HepG2 (cell line): Measurements from ENCODE around the gene TMEM256. TPM values are rescaled to one million over a fixed set of nuclear protein-coding genes. Genes with fewer than 3 reads are reported as not detected.
A peak's percentile ranks its signal among the peaks of the same experiment; 100 is the strongest.

Source experiments
- ATAC-seq: fragments of 200-7000 bp; cut with Tn5 transposase; 3 replicates; pipeline ENCODE4 v1.9.1; 2020; ENCODE audit warnings: mild to moderate bottlenecking, moderate library complexity
- BruUV-seq: library from RNA; stranded (reverse); fragments of 400-500 nt; replicated peaks from 2 replicates; lab custom pipeline; 2021; lab: Mats Ljungman, UMichigan
- CTCF ChIA-PET: fragments of 300-600 bp; formaldehyde crosslinking; extraction: SDS; loops from one replicate; lab custom pipeline; 2021; ENCODE audit warnings: low total read pairs, inconsistent platforms, low intra/inter-chr PET ratio; lab: Yijun Ruan, JAX
- POLR2A ChIA-PET: fragments of 350-600 bp; sonication (Branson Sonifier 250); formaldehyde crosslinking; loops from one replicate; lab custom pipeline; 2020; ENCODE audit warnings: antibody characterized with exemption, inconsistent platforms; lab: Yijun Ruan, JAX
- DNase-seq: peaks from one replicate; pipeline ENCODE4 v3.0.0-alpha.2; 2015; ENCODE audit warnings: low spot score
- FAIRE-seq: peaks from 3 replicates; lab custom pipeline; 2011; peaks lifted over from hg19 to GRCh38; lab: Jason Lieb, UNC
- H2AFZ ChIP-seq: one replicate; pipeline ENCODE4 v1.6.1; 2011; ENCODE audit warnings: low read length, inconsistent platforms
- H3K27ac ChIP-seq: fragments of 300-600 bp; 3 replicates; pipeline ENCODE4 v1.8.0; 2011; ENCODE audit warnings: mixed run types, mild to moderate bottlenecking, mixed read lengths, low read length, inconsistent platforms; ENCODE audit not compliant: insufficient read depth; ENCODE audit errors: extremely low read length
- H3K27me3 ChIP-seq, 2 experiments: fragments of 200-600 bp in 1 of 2; 2 replicates in 1 of 2; 3 replicates in 1 of 2; pipeline versions ENCODE4 v1.6.0 to v1.8.0; 2011; ENCODE audit warnings: low read length in 2 of 2, mild to moderate bottlenecking in 2 of 2, moderate library complexity in 2 of 2, inconsistent platforms in 1 of 2; ENCODE audit not compliant: insufficient read depth in 2 of 2, control insufficient read depth in 1 of 2
- H3K36me3 ChIP-seq, 2 experiments: fragments of 200-600 bp in 1 of 2; replicated peaks in 1 of 2; 2 replicates in 1 of 2; 3 replicates in 1 of 2; pipeline versions ENCODE4 v1.5.1 to v1.8.0; 2011; ENCODE audit warnings: low read length in 2 of 2, inconsistent platforms in 1 of 2; ENCODE audit not compliant: insufficient read depth in 2 of 2, control insufficient read depth in 1 of 2
- H3K4me1 ChIP-seq: 2 replicates; pipeline ENCODE4 v1.5.1; 2012; ENCODE audit warnings: low read length, inconsistent platforms; ENCODE audit not compliant: insufficient read depth
- H3K4me2 ChIP-seq: 2 replicates; pipeline ENCODE4 v1.6.0; 2011; ENCODE audit warnings: low read depth, low read length, inconsistent platforms
- H3K4me3 ChIP-seq, 3 experiments: fragments of 200-600 bp in 1 of 3; sonication (generic), shearing (Covaris generic) in 1 of 3; replicated peaks in 1 of 3; 2 replicates each; pipeline ENCODE4 v1.5.1; 2011 to 2016; ENCODE audit warnings: low read length in 3 of 3, inconsistent platforms in 2 of 3, low read depth in 2 of 3, mild to moderate bottlenecking in 2 of 3, control low read depth in 1 of 3, mixed read lengths in 1 of 3; ENCODE audit not compliant: insufficient read depth in 1 of 3
- H3K79me2 ChIP-seq: one replicate; pipeline ENCODE4 v1.6.1; 2011; ENCODE audit warnings: low read length, inconsistent platforms; ENCODE audit not compliant: insufficient read depth
- H3K9ac ChIP-seq: 2 replicates; pipeline ENCODE4 v1.6.0; 2011; ENCODE audit warnings: mild to moderate bottlenecking, low read depth, low read length, inconsistent platforms; ENCODE audit not compliant: insufficient read depth
- H3K9me3 ChIP-seq: 2 replicates; pipeline ENCODE4 v1.5.1; 2012; ENCODE audit warnings: mild to moderate bottlenecking, low read length
- H4K20me1 ChIP-seq: 2 replicates; pipeline ENCODE4 v1.6.0; 2011; ENCODE audit warnings: inconsistent platforms, mild to moderate bottlenecking, low read length, moderate library complexity; ENCODE audit not compliant: insufficient read depth
- ATRX ChIP-seq: sonication (generic); formaldehyde crosslinking; IDR thresholded peaks from 2 replicates; pipeline ENCODE4 v1.4.0; 2020; ENCODE audit warnings: missing genetic modification reagents, borderline replicate concordance
- FOXA1 ChIP-seq, 2 experiments: fragments of 450-650 bp in 1 of 2; sonication (generic) in 1 of 2; formaldehyde crosslinking in 1 of 2; IDR thresholded peaks; 2 replicates each; pipeline versions ENCODE4 v1.4.0 to v1.6.1; 2016 to 2020; ENCODE audit warnings: missing genetic modification reagents in 1 of 2
- KMT2B ChIP-seq: IDR thresholded peaks from 2 replicates; pipeline ENCODE4 v1.6.1; 2016; ENCODE audit warnings: missing genetic modification reagents, missing compliant biosample characterization
- LCORL ChIP-seq, 2 experiments: fragments of 450-650 bp in 1 of 2; sonication (generic) in 1 of 2; formaldehyde crosslinking in 1 of 2; IDR thresholded peaks; 2 replicates each; pipeline versions ENCODE4 v1.5.0 to v1.6.1; 2017 to 2020; ENCODE audit warnings: antibody characterized with exemption in 1 of 2, missing genetic modification reagents in 1 of 2
- MBNL3 ChIP-seq: fragments of 250-450 bp; sonication (Bioruptor Pico); conservative IDR thresholded peaks from 2 replicates; pipeline ENCODE4 v1.8.0; 2022; ENCODE audit warnings: mild to moderate bottlenecking, inconsistent platforms
- PCBP1 ChIP-seq: fragments of 200-400 bp; formaldehyde crosslinking; IDR thresholded peaks from 2 replicates; pipeline ENCODE4 v1.6.1; 2017; ENCODE audit warnings: mild to moderate bottlenecking, low read depth, low read length, borderline replicate concordance
- PCBP2 ChIP-seq: fragments of 200-400 bp; formaldehyde crosslinking; optimal IDR thresholded peaks from 2 replicates; pipeline ENCODE3; 2018; ENCODE audit warnings: low read length, low read depth; ENCODE audit not compliant: poor library complexity, severe bottlenecking
- RFX1 ChIP-seq: fragments of 450-650 bp; IDR thresholded peaks from 2 replicates; pipeline ENCODE4 v1.6.1; 2017
- SCMH1 ChIP-seq: sonication (generic); formaldehyde crosslinking; IDR thresholded peaks from 2 replicates; pipeline ENCODE4 v1.9.0; 2021; ENCODE audit warnings: missing genetic modification reagents, mild to moderate bottlenecking, borderline replicate concordance
- ZNF33A ChIP-seq: sonication (generic); formaldehyde crosslinking; IDR thresholded peaks from 2 replicates; pipeline ENCODE4 v1.5.1; 2020; ENCODE audit warnings: missing genetic modification reagents, mild to moderate bottlenecking, moderate library complexity, borderline replicate concordance
- ZNF557 ChIP-seq: sonication (generic); formaldehyde crosslinking; IDR thresholded peaks from 2 replicates; pipeline ENCODE4 v1.4.0; 2020; ENCODE audit warnings: missing genetic modification reagents
- ZNF709 ChIP-seq: sonication (generic); formaldehyde crosslinking; IDR thresholded peaks from 2 replicates; pipeline ENCODE4 v1.5.0; 2020; ENCODE audit warnings: mild to moderate bottlenecking, missing genetic modification reagents
- WGBS: methylation state at CpG from one replicate; pipeline ENCODE4 v1.1.6; 2017; ENCODE audit warnings: low lambda C conversion rate; 5-methylcytosine and 5-hydroxymethylcytosine counted together
- in situ Hi-C: cut with HindIII; loops from 2 replicates; pipeline ENCODE4 v1.10.0; 2017; ENCODE audit warnings: low pct_unique_long_range_greater_than_20kb; ENCODE audit not compliant: extremely low pct_ligation_motif_present
- intact Hi-C: fragments of 100-400 bp; cut with micrococcal nuclease; formaldehyde crosslinking; loops from one replicate; pipeline ENCODE4 v1.10.0; 2022; ENCODE audit not compliant: unreplicated experiment
- polyA plus RNA-seq, 8 experiments: library from polyadenylated mRNA; depleted of rRNA in 3 of 8; stranded (reverse) in 7 of 8; unstranded in 1 of 8; fragments of >200 nt; fragmentation: Illumina TruSeq in 4 of 8; extraction: Trizol in 4 of 8; gene quantifications; 2 replicates each; pipeline versions ENCODE4 v1.2.1 to v1.2.3, GENCODE V29; 2011 to 2016; ENCODE audit warnings: low read depth in 4 of 8, missing spikeins in 1 of 8, mixed read lengths in 1 of 8; ENCODE audit not compliant: insufficient read depth in 1 of 8
- total RNA-seq, 5 experiments: library from RNA; depleted of rRNA; stranded (reverse); fragments of >200 nt; fragmentation: Illumina TruSeq; extraction: Trizol; gene quantifications; 2 replicates each; pipeline ENCODE4 v1.2.3, GENCODE V29; 2016; ENCODE audit warnings: low read depth in 1 of 5
- TF ChIP-seq, protein P1 (sequence below): sonication (generic); formaldehyde crosslinking; conservative IDR thresholded peaks from 2 replicates; pipeline ENCODE4 v1.4.0; 2020; ENCODE audit warnings: missing genetic modification reagents
- TF ChIP-seq, protein P2 (sequence below): sonication (generic); formaldehyde crosslinking; IDR thresholded peaks from 2 replicates; pipeline ENCODE4 v1.8.0; 2023; ENCODE audit warnings: mild to moderate bottlenecking, missing genetic modification reagents
- TF ChIP-seq, protein P3 (sequence below): sonication (generic); formaldehyde crosslinking; IDR thresholded peaks from 2 replicates; pipeline ENCODE4 v1.4.0; 2020; ENCODE audit warnings: missing genetic modification reagents, borderline replicate concordance
- TF ChIP-seq, protein P4 (sequence below): sonication (generic); formaldehyde crosslinking; IDR thresholded peaks from 2 replicates; pipeline ENCODE4 v1.4.0; 2020; ENCODE audit warnings: missing genetic modification reagents

The TMEM256 gene
- total and polyA plus RNA-seq, 2 of the 13 experiments (the other 11 are each of a cell fraction or from before 2014, with no cell fraction given): 231 to 252 TPM

DNA sequence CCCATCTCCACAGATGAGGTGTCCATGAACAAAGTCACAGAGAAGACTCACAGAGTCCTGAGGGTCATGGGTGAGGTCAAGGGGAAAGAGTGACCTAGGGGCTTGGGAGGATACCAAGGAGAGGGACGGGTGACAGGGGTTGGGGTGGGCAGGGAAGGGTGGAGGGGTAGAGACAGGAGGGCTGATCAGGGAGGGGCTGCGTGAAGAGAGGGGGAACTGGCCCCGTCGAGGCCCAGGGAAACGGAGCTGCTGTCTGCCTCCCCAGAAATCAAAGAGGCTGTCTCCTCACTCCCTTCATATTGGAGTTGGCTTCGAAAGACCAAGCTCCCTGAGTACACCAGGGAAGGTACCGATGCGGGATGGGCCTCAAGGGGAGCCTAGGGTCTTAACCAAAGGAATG lies 48.3 kb downstream of the TMEM256 start:
- CTCF ChIA-PET: interaction anchor here (0.9 to 2.0 kb wide), 3 partner anchors 44 to 204 kb away, joined by 3 to 11 read pairs (median 5); no protein-coding TSS in a partner anchor
- FAIRE-seq (no peak), DNase-seq (no peak)
- Histone ChIP-seq H3K9me3 (no peaks in the 10 kb centered on the region), H4K20me1 (no peaks in the 10 kb centered on the region)
- in situ Hi-C loops: loop anchor here (5.0 kb wide), 1 partner anchor 82 kb away; the partner anchor contains the start of genes FGF11 and TMEM102
- TF ChIP-seq ZNF557 (CRISPR knock-in tag) (no peak), LCORL (IDR thresholded peaks at IDR 0.05) (no peak), LCORL (CRISPR knock-in tag; IDR thresholded peaks at IDR 0.05) (no peak), FOXA1 (IDR thresholded peaks at IDR 0.05) (no peak), FOXA1 (CRISPR knock-in tag; IDR thresholded peaks at IDR 0.05) (no peak), ZNF33A (CRISPR knock-in tag) (no peak), SCMH1 (CRISPR knock-in tag) (no peak), KMT2B (CRISPR knock-in tag) (no peak), RFX1 (no peak), MBNL3 (no peak), ATRX (no peak), PCBP2 (peak; percentile 79), ZNF709 (CRISPR knock-in tag) (no peak), PCBP1 (peak; percentile 14; the same call in 1 of the 2 replicates)
- TF ChIP-seq, protein P1, sequence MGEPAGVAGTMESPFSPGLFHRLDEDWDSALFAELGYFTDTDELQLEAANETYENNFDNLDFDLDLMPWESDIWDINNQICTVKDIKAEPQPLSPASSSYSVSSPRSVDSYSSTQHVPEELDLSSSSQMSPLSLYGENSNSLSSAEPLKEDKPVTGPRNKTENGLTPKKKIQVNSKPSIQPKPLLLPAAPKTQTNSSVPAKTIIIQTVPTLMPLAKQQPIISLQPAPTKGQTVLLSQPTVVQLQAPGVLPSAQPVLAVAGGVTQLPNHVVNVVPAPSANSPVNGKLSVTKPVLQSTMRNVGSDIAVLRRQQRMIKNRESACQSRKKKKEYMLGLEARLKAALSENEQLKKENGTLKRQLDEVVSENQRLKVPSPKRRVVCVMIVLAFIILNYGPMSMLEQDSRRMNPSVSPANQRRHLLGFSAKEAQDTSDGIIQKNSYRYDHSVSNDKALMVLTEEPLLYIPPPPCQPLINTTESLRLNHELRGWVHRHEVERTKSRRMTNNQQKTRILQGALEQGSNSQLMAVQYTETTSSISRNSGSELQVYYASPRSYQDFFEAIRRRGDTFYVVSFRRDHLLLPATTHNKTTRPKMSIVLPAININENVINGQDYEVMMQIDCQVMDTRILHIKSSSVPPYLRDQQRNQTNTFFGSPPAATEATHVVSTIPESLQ: no peak
- TF ChIP-seq, protein P2, sequence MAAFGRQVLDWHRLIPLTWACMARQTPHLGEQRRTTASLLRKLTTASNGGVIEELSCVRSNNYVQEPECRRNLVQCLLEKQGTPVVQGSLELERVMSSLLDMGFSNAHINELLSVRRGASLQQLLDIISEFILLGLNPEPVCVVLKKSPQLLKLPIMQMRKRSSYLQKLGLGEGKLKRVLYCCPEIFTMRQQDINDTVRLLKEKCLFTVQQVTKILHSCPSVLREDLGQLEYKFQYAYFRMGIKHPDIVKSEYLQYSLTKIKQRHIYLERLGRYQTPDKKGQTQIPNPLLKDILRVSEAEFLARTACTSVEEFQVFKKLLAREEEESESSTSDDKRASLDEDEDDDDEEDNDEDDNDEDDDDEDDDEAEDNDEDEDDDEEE (CRISPR knock-in tag): 0 out of 2 replicates have a peak, but pooled peaks have one; percentile 21
- TF ChIP-seq, protein P3, sequence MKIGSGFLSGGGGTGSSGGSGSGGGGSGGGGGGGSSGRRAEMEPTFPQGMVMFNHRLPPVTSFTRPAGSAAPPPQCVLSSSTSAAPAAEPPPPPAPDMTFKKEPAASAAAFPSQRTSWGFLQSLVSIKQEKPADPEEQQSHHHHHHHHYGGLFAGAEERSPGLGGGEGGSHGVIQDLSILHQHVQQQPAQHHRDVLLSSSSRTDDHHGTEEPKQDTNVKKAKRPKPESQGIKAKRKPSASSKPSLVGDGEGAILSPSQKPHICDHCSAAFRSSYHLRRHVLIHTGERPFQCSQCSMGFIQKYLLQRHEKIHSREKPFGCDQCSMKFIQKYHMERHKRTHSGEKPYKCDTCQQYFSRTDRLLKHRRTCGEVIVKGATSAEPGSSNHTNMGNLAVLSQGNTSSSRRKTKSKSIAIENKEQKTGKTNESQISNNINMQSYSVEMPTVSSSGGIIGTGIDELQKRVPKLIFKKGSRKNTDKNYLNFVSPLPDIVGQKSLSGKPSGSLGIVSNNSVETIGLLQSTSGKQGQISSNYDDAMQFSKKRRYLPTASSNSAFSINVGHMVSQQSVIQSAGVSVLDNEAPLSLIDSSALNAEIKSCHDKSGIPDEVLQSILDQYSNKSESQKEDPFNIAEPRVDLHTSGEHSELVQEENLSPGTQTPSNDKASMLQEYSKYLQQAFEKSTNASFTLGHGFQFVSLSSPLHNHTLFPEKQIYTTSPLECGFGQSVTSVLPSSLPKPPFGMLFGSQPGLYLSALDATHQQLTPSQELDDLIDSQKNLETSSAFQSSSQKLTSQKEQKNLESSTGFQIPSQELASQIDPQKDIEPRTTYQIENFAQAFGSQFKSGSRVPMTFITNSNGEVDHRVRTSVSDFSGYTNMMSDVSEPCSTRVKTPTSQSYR (CRISPR knock-in tag): no peak
- TF ChIP-seq, protein P4, sequence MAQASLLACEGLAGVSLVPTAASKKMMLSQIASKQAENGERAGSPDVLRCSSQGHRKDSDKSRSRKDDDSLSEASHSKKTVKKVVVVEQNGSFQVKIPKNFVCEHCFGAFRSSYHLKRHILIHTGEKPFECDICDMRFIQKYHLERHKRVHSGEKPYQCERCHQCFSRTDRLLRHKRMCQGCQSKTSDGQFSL (CRISPR knock-in tag): no peak
- TF ChIP-seq, all 625 proteins: peak for 3
- Histone ChIP-seq H2AFZ (no peak overlapping the region), H3K36me3 (no peaks in the 10 kb centered on the region), H3K27me3 (peaks cover 0 to 11% of the 10 kb centered on the region in 2 experiments; a peak in 2 of 5 replicates), H3K27ac (no peak overlapping the region), H3K79me2 (no peaks in the 10 kb centered on the region), H3K4me2 (no peak overlapping the region), H3K4me3 (no peak overlapping the region), H3K9ac (no peak overlapping the region), H3K4me1 (peaks cover 26% of the 10 kb centered on the region)
- BruUV-seq: no TSS peak
- POLR2A ChIA-PET: interaction anchor here (1.0 to 7.0 kb wide), 6 partner anchors 26 to 229 kb away, joined by 3 to 44 read pairs (median 4); partner anchors contain the start of genes CHRNB1, MPDU1, NEURL4 and POLR2A
- 59% methylated on average over 8 of the region's 8 CpGs for WGBS
- ATAC-seq: no peak
- intact Hi-C loops: loop anchor here (5.0 to 10.0 kb wide), 4 partner anchors 47 to 209 kb away; partner anchors contain the start of genes POLR2A, SENP3, SLC35G6 and TMEM256
